SK-N-SH (cell line): Measurements from ENCODE around the gene RNF187.

Source experiments
- CTCF ChIP-seq: fragments of 200-600 bp; sonication (generic); IDR thresholded peaks from 2 replicates; pipeline ENCODE4 v1.6.1; 2017; ENCODE audit warnings: antibody characterized with exemption, mild to moderate bottlenecking, moderate library complexity
- EZH2phosphoT487 ChIP-seq: fragments of 200-600 bp; sonication (generic); IDR thresholded peaks from 2 replicates; pipeline ENCODE4 v1.6.1; 2017; ENCODE audit warnings: low read depth, mixed run types, mild to moderate bottlenecking, antibody characterized with exemption, moderate library complexity, borderline replicate concordance
- FOXM1 ChIP-seq: IDR thresholded peaks from 2 replicates; pipeline ENCODE4 v1.4.0; 2012; ENCODE audit warnings: low read depth, mild to moderate bottlenecking
- MAX ChIP-seq: IDR thresholded peaks from 2 replicates; pipeline ENCODE4 v1.4.0; 2012; ENCODE audit warnings: low read depth
- MXI1 ChIP-seq: IDR thresholded peaks from 2 replicates; pipeline ENCODE4 v1.6.1; 2012; ENCODE audit warnings: mild to moderate bottlenecking, low read depth, low read length, improper control_type of control experiment
- PBX3 ChIP-seq: IDR thresholded peaks from 2 replicates; pipeline ENCODE4; 2012
- RAD21 ChIP-seq: IDR thresholded peaks from 2 replicates; pipeline ENCODE4 v1.6.1; 2012; ENCODE audit warnings: mild to moderate bottlenecking, low read length
- ZBTB33 ChIP-seq: IDR thresholded peaks from 2 replicates; pipeline ENCODE4 v1.4.0; 2012; ENCODE audit warnings: low read depth, borderline replicate concordance

- TF ChIP-seq PBX3 (no peak), CTCF (no peak), RAD21 (no peak), MXI1 (no peak), FOXM1 (no peak), EZH2phosphoT487 (no peak), MAX (no peak), ZBTB33 (no peak)
Measured at GRCh38 chr1:228544021-228544850, 57.1 kb downstream of the RNF187 start.
